Stimulated activated CD4-positive, alpha-beta T cell treated with anti-CD3 and anti-CD28 coated beads, TNF-alpha, amount 100 ng/mL, for 4 hours (primary cell): ENCODE data around the gene TBC1D16.

Source experiments
- DNase-seq, 3 experiments: peaks; one replicate each; pipeline ENCODE4 v3.0.0-alpha.2; 2020; ENCODE audit warnings: low read depth in 3 of 3

TBC1D16 gene

GRCh38 chr17:79989106-79989835, 46.4 kb downstream of the TBC1D16 start:
- DNase-seq = no peak

GRCh38 chr17:79988185-79988971, 47.3 kb downstream of the TBC1D16 start:
- DNase-seq = no peak

DNA sequence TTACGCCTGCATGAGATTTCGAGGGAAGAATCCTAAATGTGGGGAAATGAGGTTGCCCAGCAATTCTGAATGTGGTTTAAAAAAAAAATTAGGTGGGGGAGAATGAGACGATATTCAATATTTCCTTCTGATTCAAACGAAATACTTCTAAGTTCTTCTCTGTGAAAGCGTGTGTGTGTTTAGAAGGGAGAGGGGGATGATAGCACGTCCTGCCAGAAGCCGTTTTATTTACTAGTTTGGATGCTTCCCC, 47.8 kb downstream of the TBC1D16 start:
- DNase-seq = no peak

DNA sequence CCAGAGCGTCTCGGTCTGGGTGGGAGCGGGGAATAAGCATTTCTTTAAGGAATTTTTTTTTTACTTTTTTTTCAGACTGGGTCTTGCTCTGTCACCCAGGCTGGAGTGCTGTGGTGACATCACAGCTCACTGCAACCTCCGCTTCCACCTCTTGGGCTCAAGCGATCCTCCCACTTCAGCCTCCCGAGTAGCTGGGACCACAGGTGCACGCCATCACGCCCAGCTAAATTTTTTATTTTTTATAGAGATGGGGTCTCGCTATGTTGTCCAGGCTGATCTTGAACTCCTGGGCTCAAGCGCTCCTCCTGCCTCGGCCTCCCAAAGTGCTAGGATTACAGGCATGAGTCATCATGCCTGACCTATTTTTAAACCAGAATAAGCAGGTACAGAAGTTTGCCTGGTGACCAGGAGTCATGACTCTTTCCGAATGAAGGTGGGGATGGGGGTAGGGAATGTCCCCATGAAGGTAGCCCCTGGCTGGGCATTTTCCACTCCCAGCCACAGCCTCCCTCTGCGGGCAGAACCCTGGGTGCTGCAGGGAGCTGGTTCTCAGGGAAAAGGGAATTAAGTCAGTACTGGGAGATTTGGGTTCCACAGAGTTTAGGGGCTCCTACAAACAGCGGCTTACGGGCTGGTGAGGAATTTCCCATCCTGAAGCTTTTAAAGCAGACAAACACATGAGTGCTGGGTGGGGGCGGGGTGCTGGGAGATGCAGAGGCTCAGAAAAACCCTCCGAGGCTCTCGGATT, 48.3 kb downstream of the TBC1D16 start:
- DNase-seq = no peak

DNA sequence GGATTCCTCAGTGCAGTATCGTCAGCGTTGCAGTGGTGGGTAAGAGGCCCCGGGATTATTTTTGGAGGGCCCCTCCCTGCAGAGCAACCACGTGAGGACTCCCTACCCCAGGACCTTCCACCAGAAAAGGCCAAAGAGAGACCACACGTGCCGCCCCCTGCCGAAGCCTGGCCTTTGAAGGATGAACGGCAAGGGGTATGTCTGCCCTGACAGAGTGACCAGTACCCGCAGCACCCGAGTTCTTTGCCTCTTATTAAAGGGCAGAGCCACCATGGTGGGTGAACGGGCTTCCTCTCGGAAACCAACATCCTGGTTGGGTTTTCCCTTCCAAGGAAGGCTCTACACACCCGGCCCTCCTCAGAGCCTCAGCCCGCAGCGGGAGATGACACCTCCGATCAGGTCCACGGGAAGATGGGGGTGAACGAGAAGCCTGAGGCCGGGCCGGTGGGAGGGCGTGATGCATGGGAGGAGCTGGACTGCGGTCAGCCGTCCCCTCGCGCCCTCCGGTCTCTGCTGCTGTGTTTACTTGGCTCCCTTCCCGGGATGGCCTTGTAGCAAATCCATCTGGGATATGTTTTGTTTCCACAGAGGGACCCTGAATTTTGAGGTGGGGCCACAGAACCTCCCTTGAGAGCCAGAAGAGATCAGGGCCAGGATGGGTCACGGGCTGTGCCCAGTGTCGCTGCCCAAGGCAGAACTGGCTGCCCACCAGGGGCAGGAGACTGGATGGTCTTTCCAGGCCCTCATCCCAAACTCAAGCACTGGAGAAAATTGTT, 49.1 kb downstream of the TBC1D16 start:
- DNase-seq = no peak

- no peak for DNase-seq
Measured at GRCh38 chr17:79985943-79986391, 49.7 kb downstream of the TBC1D16 start.

DNA sequence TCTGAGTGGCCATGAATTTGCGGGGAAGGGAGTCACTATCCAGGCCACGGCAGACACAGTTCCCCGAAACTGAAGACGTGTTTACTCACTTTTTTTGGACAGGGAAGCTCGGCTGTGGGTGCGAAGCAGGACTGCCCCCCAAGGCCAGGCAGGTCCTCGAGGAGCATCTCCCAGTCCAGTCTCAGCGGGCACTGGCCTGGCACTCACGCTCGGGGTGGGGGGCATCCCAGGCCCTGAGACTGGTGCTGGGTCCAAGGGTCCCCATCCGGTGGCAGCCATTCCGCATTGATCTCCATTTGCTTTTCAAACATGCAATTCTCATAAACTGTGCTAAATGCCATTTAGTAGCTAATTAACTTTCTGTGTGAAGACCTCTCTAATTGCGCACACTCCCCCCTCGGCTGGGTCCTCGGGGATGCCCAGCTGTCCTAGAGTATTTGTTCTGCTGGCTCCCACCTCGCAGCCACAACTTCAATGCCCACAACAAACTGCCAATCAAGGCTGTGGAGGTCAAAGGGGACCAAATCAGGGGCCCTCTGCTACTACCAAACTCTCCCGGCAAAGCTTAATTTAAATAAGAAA, 50.2 kb downstream of the TBC1D16 start:
- no peak for DNase-seq

- DNase-seq = no peak
Measured at GRCh38 chr17:79984877-79985276, 50.8 kb downstream of the TBC1D16 start.

DNA sequence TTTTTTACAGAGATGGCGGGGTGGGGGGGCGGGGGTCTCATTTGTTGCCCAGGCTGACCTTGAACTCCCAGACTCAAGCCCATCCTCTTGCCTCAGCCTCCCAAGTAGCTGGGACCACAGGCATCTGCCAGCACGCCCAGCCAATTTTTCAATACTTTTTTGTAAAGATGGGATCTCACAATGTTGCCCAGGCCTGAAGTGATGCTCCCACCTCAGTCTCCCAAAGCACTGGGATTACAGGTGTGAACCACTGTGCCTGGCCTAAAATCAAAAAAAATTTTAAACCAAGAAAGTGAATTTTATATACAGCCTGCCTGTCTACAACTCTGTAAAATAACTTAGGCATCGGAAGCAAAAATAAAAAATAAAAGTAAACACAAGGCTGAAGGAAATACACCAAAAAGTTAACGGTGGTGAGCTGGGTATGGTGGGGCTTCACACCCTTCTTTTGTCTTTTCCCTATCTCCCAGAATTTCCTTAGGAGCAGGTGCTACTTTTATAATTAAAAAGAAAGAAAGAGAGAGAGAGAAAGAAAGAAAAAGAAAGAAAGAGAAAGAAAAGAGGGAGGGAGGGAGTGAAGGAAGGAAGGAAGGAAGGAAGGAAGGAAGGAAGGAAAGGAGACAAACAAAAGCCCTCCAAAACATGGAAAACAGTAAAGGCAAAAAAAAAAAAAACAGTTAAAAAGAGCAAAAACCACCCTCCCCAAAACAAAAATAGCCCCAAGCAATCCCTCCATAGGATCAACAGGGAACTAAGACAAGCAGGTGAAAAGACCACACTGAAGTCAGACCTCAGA, 51.4 kb downstream of the TBC1D16 start:
- DNase-seq = no peak

DNA sequence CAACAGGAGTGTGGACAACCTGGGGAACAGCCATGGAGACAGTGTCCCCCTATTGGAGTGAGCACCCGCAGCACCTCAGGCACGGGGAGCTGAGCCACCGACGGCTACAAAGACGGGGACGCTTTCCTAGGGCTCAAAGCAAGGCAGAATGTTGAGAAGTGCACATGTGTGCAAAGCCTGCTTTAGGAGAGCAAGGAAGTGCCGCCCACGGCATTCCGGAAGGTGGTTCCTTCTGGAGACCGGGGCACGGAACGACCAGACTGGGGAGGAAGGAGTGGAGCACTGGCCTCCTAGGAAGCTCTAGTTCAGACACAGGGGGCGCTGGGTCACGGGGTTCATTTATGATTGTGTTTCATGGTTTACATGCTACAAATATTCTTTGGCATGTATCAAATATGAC, 52.2 kb downstream of the TBC1D16 start:
- DNase-seq = no peak

GRCh38 chr17:79982986-79983385, 52.7 kb downstream of the TBC1D16 start:
- DNase-seq = no peak

DNA sequence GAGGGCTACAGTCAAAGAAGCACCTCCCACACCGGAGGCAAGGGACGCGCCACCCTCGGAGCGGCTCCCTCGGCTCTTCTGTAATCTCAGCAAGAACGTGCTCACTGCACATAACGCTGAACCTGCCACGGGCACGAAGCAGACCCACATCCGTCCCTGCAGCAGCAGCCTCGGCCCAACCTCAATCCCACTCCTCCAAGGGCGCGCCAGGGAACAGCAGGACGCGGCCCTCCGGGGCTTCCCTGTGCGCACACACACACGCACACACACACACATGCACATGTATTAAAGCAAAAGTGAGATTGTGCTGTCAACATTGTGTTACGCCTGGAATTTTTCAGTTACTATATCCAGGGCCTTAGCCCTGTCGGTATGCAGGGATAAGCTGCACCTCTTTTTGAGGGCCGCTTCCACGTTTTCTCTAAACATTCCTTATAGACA, 54.0 kb downstream of the TBC1D16 start:
- DNase-seq = no peak

DNA sequence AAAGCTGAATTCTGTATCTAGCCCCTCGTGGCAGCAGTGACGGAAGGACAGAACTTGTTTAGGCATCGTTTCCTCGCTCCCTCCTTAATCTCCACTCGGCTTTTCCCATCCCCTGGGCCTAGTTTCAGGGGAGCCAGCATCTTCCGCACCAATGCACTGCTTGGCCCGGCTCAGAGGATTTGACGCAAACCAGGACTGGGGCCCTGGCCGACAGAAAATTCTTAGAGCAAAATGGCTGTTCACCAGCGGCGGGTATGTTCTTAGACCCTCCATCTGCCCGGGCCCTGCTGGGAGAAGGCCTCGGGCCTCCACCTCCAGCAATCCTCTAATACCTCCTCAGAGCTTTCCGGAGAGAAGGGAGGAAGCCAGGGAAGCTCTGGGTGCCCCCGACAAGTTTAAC, 54.6 kb downstream of the TBC1D16 start:
- no peak for DNase-seq

DNA sequence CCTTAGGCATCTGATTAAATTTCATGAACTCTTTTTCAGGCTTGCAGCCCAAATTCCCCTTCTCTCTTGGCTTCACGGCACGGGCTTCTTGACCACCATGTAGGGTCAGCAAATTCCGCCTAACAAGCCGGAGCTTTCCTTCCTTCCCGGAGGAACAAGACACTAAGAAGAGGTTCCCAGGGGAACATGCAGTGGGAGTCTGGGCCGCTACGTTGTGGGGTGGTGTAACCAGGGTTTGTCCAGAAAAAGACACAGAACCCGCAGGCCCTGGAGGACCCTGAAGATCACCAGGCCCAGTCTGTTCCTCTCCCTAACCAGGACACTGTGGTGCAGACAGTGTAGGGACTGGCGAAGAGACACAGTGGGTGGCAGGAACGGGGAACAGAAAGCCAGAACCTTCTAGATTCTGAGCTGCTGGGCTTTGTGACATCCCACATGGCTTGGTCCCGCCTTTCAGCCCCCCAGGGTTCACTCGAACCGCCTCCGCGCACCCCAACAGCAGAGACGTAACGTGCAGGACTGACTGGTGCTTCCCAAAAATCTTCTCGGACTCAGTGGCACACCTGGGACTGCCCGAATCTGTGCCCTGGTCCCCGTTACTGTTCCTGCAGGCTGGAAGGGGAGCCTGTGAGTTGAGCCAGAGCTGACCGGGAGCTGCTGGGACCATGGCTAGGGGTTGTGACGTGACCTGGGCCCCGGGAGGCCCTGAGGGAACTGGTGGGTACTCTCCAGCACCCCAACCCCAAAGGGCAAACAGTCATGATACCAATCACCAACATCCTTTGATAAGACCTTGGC, 55.2 kb downstream of the TBC1D16 start:
- DNase-seq = no peak

DNA sequence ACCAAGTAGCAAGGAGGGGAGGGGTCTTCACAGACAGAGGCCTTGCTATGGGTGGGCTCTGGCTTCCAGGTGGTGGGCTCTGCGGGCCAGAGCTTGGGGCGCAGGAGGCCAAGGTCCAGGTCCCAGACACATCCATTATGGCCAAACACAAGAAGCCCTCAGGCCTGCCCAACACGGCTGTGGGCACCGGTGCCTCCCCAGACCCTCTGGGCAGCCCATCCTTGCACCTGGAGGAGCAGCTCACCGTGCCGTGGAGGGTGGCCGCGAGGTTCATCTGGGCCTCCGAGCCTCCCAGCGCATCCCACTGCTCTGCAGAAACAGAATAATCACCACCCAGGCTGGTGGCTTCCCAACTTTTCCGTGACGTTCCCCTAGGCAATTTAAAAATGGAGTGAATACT, 55.9 kb downstream of the TBC1D16 start:
- no peak for DNase-seq

DNA sequence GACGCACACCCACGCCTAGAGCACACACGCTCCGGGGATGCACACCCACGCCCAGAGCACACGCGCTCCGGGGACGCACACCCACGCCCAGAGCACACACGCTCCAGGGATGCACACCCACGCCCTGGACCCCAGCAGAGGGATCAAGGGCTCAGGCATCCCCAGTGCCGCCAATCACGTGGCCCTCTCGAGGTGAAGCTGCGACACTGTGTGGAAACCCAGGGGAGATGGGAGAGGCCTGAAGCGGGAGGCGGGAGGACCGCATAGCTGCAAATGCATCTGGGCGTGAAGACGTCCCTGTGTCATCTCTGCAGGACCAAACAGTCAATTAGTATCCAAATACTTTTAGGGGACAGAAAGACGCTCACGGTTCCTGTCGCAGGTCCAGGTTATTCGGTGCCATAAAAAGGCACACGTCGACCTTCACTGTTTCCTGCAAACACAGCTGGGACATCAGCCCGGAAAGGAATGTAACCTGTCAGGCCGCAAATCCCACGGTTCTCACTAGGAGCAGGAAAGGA, 56.4 kb downstream of the TBC1D16 start:
- no peak for DNase-seq

DNA sequence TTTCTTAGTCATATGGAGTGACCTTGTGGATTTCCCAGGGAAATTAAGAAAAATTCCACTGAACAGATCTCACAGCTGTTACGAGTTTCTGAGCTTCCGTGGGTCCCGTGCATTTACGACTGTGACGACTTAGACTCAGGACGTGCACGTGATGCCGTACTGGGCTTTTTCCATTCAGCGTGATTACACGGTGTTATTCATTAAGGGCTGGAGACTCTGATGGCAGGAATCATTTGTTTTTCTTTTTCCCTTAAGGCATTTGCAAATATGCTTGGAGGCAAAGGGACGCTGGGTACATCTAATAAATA, 57.2 kb downstream of the TBC1D16 start:
- no peak for DNase-seq

DNA sequence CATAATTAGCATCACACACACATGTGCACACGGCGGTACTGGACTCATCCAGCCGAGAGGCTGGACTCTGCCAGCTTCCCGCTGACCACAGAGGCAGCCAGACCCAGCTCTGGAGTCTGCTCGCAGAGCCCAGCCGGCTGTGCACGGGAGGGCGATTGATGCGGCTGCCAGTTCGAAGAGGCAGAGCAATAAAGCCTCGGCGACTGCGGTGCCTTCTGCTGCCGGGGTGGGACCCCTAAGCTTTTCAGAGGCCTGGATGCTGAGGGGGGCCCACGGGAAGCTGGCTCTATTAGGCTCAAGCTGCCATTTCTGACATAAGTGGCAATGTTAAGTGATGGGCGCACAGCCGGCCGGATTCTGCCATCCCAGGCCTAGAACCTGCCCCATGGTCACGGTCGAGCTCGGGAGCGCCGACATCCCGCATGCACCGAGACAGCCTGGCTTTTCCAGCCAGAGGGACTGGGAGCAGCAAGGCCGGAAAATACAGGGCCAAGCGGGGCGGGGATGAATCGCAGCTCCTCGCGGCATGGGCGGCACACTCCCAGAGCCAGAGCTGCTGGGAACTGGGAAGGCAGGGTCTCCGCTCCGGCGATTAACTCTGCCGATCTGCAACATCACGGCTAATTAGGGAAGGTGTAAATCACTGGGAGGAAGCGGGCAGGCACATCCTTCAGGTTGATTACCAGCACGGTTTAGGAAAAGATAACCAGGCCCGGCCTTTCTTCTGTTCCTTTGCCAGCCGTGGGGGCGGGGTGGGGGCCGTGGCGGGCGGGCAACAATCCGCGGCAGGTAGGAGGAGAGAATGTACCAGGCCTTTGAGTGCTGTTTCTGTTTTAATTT, 57.7 kb downstream of the TBC1D16 start:
- DNase-seq = no peak

DNA sequence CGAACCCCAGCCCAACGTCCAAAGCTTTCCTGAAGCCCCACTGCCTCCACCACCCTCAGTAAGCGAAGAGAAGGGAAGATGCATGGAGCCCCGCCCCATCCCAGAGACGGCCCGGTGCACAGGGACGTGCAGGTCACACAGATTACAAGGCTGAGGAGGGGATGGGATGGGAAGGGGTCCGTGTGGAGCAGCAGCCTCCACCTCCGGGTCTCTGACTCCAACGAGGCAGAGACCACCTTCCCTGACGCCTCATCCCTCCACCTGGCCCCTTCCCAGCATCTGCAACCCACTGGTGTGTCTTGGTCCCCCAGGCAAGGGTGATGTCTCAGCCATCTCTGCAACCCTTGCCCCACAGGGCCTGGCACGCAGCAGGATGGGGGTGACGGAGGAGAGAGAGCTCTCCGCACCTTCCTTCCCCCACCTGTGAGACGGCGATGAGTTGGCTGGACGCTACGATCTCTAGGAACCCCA, 58.5 kb downstream of the TBC1D16 start:
- no peak for DNase-seq
